Small intestine (tissue), 7 donors: Measurements from ENCODE around the gene DENND1A. TPM values are rescaled to one million over a fixed set of nuclear protein-coding genes. Genes with fewer than 3 reads are reported as not detected.

Experiments used
- DNase-seq, 2 donors: peaks; one replicate each; pipeline versions ENCODE4 v3.0.0 to v3.0.0-alpha.2; 2013
- FAIRE-seq: peaks from 2 replicates; lab custom pipeline; 2012; peaks lifted over from hg19 to GRCh38; lab: Jason Lieb, UNC
- H3K27ac ChIP-seq, 3 donors: one replicate each; pipeline ENCODE4 v1.5.1; 2013; ENCODE audit warnings: low read length in 2 of 3, mild to moderate bottlenecking in 2 of 3, control low read depth in 1 of 3, inconsistent platforms in 1 of 3, low read depth in 1 of 3, moderate library complexity in 1 of 3
- H3K27me3 ChIP-seq, 3 donors: one replicate each; pipeline ENCODE4 v1.6.1; 2013; ENCODE audit warnings: low read length in 3 of 3, inconsistent platforms in 1 of 3; ENCODE audit not compliant: control insufficient read depth in 3 of 3, insufficient read depth in 3 of 3
- H3K36me3 ChIP-seq, 3 donors: one replicate each; pipeline ENCODE4 v1.6.1; 2013; ENCODE audit warnings: low read length in 3 of 3, inconsistent platforms in 1 of 3, low read depth in 1 of 3, mild to moderate bottlenecking in 1 of 3, moderate library complexity in 1 of 3; ENCODE audit not compliant: control insufficient read depth in 3 of 3, insufficient read depth in 2 of 3
- H3K4me1 ChIP-seq, 3 donors: one replicate each; pipeline ENCODE4 v1.6.1; 2013; ENCODE audit warnings: low read length in 2 of 3, inconsistent platforms in 1 of 3, low read depth in 1 of 3, mild to moderate bottlenecking in 1 of 3, moderate library complexity in 1 of 3; ENCODE audit not compliant: control insufficient read depth in 3 of 3, insufficient read depth in 2 of 3
- H3K4me3 ChIP-seq, 3 donors: one replicate each; pipeline ENCODE4 v1.5.1; 2013; ENCODE audit warnings: low read length in 3 of 3, control low read depth in 1 of 3, inconsistent platforms in 1 of 3, low read depth in 1 of 3, mild to moderate bottlenecking in 1 of 3, moderate library complexity in 1 of 3
- H3K9me3 ChIP-seq, 2 donors: one replicate each; pipeline ENCODE4 v1.6.1; 2013; ENCODE audit warnings: low read depth in 1 of 2, low read length in 1 of 2; ENCODE audit not compliant: control insufficient read depth in 2 of 2, insufficient read depth in 1 of 2
- WGBS, 3 donors: extraction: QIAGEN DNeasy Blood & Tissue Kit; methylation state at CpG; one replicate each; pipeline ENCODE4 v1.1.7; 2013; 5-methylcytosine and 5-hydroxymethylcytosine counted together
- polyA plus RNA-seq, 4 donors: library from polyadenylated mRNA; stranded (reverse) in 3 of 4; unstranded in 1 of 4; fragments of 200-250 nt in 3 of 4; fragments of 120-200 nt in 1 of 4; gene quantifications; one replicate each; pipeline versions ENCODE4 v1.2.1 to v1.2.3, GENCODE V29; 2013
- donor health status: healthy with polysubstance abuse.
- donor health status: control.
- donor health status: control.
- donor health status: Bipolar disorder and iron deficiency.
- donor health status: healthy.

DENND1A gene
- polyA plus RNA-seq, 4 donors = 11.5 to 43.4 (median 20.0) TPM

GRCh38 chr9:123389698-123390097 lies 540.2 kb downstream of the DENND1A start:
- Histone ChIP-seq H3K27ac (no peak overlapping the region), H3K27me3 (no peaks in the 10 kb centered on the region), H3K9me3 (peaks cover 0 to 8% of the 10 kb centered on the region in 2 donors), H3K4me1 (no peaks in the 10 kb centered on the region), H3K4me3 (no peak overlapping the region), H3K36me3 (peaks cover 0 to 19% (median 0%) of the 10 kb centered on the region in 3 donors)
- FAIRE-seq = no peak
- DNase-seq = no peak
- WGBS, 3 donors = 83 to 93% (median 83%) methylated on average over 12 of the region's 12 CpGs

- no peak overlapping the region for H3K27ac ChIP-seq
- no peak overlapping the region for H3K4me3 ChIP-seq
- WGBS, 3 donors = 76 to 88% (median 80%) methylated on average over 10 of the region's 10 CpGs
- H3K4me1 ChIP-seq = no peaks in the 10 kb centered on the region
- peaks cover 0 to 8% of the 10 kb centered on the region in 2 donors for H3K9me3 ChIP-seq
- peaks cover 0 to 18% (median 0%) of the 10 kb centered on the region in 3 donors for H3K36me3 ChIP-seq
- FAIRE-seq (no peak), DNase-seq (no peak)
- H3K27me3 ChIP-seq = no peaks in the 10 kb centered on the region
These were observed 540.9 kb downstream of the DENND1A start for GRCh38 chr9:123389070-123389469.

GRCh38 chr9:123387686-123388085 lies 542.2 kb downstream of the DENND1A start:
- DNase-seq (no peak), FAIRE-seq (no peak)
- Histone ChIP-seq H3K27ac (no peak overlapping the region), H3K27me3 (no peaks in the 10 kb centered on the region), H3K4me1 (no peaks in the 10 kb centered on the region), H3K9me3 (peaks cover 0 to 2% of the 10 kb centered on the region in 2 donors), H3K4me3 (no peak overlapping the region), H3K36me3 (peaks cover 0 to 31% (median 0%) of the 10 kb centered on the region in 3 donors)
- 78 to 82% (median 81%) methylated on average over 14 of the region's 14 CpGs for WGBS, 3 donors

GRCh38 chr9:123383512-123384170 lies 546.3 kb downstream of the DENND1A start:
- H3K27ac ChIP-seq = no peak overlapping the region
- no peak overlapping the region for H3K4me3 ChIP-seq
- FAIRE-seq = no peak
- WGBS, 3 donors = 87 to 92% (median 91%) methylated on average over 26 to 27 of the region's 27 CpGs
- no peak for DNase-seq
- no peaks in the 10 kb centered on the region for H3K27me3 ChIP-seq
- peaks cover 0 to 56% (median 0%) of the 10 kb centered on the region in 3 donors for H3K36me3 ChIP-seq
- no peaks in the 10 kb centered on the region for H3K9me3 ChIP-seq
- no peaks in the 10 kb centered on the region for H3K4me1 ChIP-seq

GRCh38 chr9:123382653-123383511 lies 547.0 kb downstream of the DENND1A start:
- FAIRE-seq (no peak), DNase-seq (no peak)
- Histone ChIP-seq H3K36me3 (peaks cover 0 to 58% (median 0%) of the 10 kb centered on the region in 3 donors), H3K27ac (no peak overlapping the region), H3K27me3 (no peaks in the 10 kb centered on the region), H3K4me1 (peaks cover 0 to 3% (median 0%) of the 10 kb centered on the region in 3 donors), H3K4me3 (no peak overlapping the region), H3K9me3 (no peaks in the 10 kb centered on the region)
- 91 to 93% (median 93%) methylated on average over 27 of the region's 27 CpGs for WGBS, 3 donors

GRCh38 chr9:123380852-123381705 lies 548.8 kb downstream of the DENND1A start:
- Histone ChIP-seq H3K4me3 (no peak overlapping the region), H3K9me3 (no peaks in the 10 kb centered on the region), H3K27me3 (no peaks in the 10 kb centered on the region), H3K4me1 (peaks cover 0 to 20% (median 0%) of the 10 kb centered on the region in 3 donors), H3K36me3 (peaks cover 0 to 54% (median 0%) of the 10 kb centered on the region in 3 donors), H3K27ac (no peak overlapping the region)
- no peak for DNase-seq
- FAIRE-seq = no peak
- WGBS, 3 donors = 90 to 93% (median 91%) methylated on average over 23 to 28 of the region's 28 CpGs

- Histone ChIP-seq H3K27ac (no peak overlapping the region), H3K4me3 (no peak overlapping the region), H3K36me3 (peaks cover 0 to 49% (median 0%) of the 10 kb centered on the region in 3 donors), H3K27me3 (peaks cover 0 to 4% (median 0%) of the 10 kb centered on the region in 3 donors), H3K4me1 (peaks cover 0 to 36% (median 0%) of the 10 kb centered on the region in 3 donors), H3K9me3 (no peaks in the 10 kb centered on the region)
- no peak for FAIRE-seq
- no peak for DNase-seq
- WGBS, 3 donors = 63 to 86% (median 74%) methylated on average over 30 of the region's 30 CpGs
These were observed 550.8 kb downstream of the DENND1A start for GRCh38 chr9:123378956-123379660.
